Measurements from ENCODE around the gene F7. TPM values are rescaled to one million over a fixed set of nuclear protein-coding genes. Genes with fewer than 3 reads are reported as not detected.

F7 gene
- total RNA-seq, 4 donors from 2014 or later, result 0.20 to 1.2 TPM; not detected in 2

- Histone ChIP-seq H3K9me3 (no peaks in the 10 kb centered on the region), H3K36me3 (no peaks in the 10 kb centered on the region), H3K27ac (no peak overlapping the region), H3K4me1 (no peaks in the 10 kb centered on the region), H3K4me3 (peak overlapping the region in 2 of 4 donors; percentile 1 to 5), H3K27me3 (no peaks in the 10 kb centered on the region)
- peak; percentile 68 to 85 for ATAC-seq
- DNase-seq, result no peak
- intact Hi-C loops (cut with DNase I; ENCODE audit: low total_unique reads) (no loop called here), in situ Hi-C loops (cut with MboI; ENCODE audit: low sequenced_read_pairs in 4 of 4) (no loop called here)
- no peak for TF ChIP-seq POLR2A (IDR thresholded peaks at IDR 0.05)
- TF ChIP-seq CTCF (IDR thresholded peaks at IDR 0.05 in 4 of 5, conservative IDR thresholded peaks at IDR 0.05 in 1 of 5), result no peak
Observed at GRCh38 chr13:113064534-113065405, 40.8 kb upstream of the F7 start.

- H3K36me3 ChIP-seq, result no peaks in the 10 kb centered on the region
- H3K27me3 ChIP-seq, result no peaks in the 10 kb centered on the region
- no peak for TF ChIP-seq POLR2A (IDR thresholded peaks at IDR 0.05)
- TF ChIP-seq CTCF (IDR thresholded peaks at IDR 0.05 in 4 of 5, conservative IDR thresholded peaks at IDR 0.05 in 1 of 5), result no peak
- H3K9me3 ChIP-seq, result no peaks in the 10 kb centered on the region
- H3K4me1 ChIP-seq, result no peaks in the 10 kb centered on the region
- H3K27ac ChIP-seq, result no peak overlapping the region
- no peak overlapping the region for H3K4me3 ChIP-seq
- in situ Hi-C loops (cut with MboI; ENCODE audit: low sequenced_read_pairs in 4 of 4) (no loop called here), intact Hi-C loops (cut with DNase I; ENCODE audit: low total_unique reads) (no loop called here)
- DNase-seq (no peak), ATAC-seq (no peak)
Observed at GRCh38 chr13:113065406-113066141, 40.0 kb upstream of the F7 start.

- in situ Hi-C loops (cut with MboI; ENCODE audit: low sequenced_read_pairs in 4 of 4), result no loop called here
- Histone ChIP-seq H3K4me1 (no peaks in the 10 kb centered on the region), H3K9me3 (no peaks in the 10 kb centered on the region), H3K4me3 (no peak overlapping the region), H3K27me3 (no peaks in the 10 kb centered on the region), H3K27ac (no peak overlapping the region), H3K36me3 (no peaks in the 10 kb centered on the region)
- ATAC-seq, result no peak
- TF ChIP-seq POLR2A (IDR thresholded peaks at IDR 0.05), result no peak
- TF ChIP-seq CTCF (IDR thresholded peaks at IDR 0.05 in 4 of 5, conservative IDR thresholded peaks at IDR 0.05 in 1 of 5), result no peak
- intact Hi-C loops (cut with DNase I; ENCODE audit: low total_unique reads), result no loop called here
- DNase-seq, result no peak
Observed at GRCh38 chr13:113066142-113066455, 39.5 kb upstream of the F7 start.

- no peak for TF ChIP-seq POLR2A (IDR thresholded peaks at IDR 0.05)
- no peak for TF ChIP-seq CTCF (IDR thresholded peaks at IDR 0.05 in 4 of 5, conservative IDR thresholded peaks at IDR 0.05 in 1 of 5)
- Histone ChIP-seq H3K36me3 (no peaks in the 10 kb centered on the region), H3K4me3 (no peak overlapping the region), H3K9me3 (no peaks in the 10 kb centered on the region), H3K4me1 (no peaks in the 10 kb centered on the region), H3K27me3 (no peaks in the 10 kb centered on the region), H3K27ac (no peak overlapping the region)
- in situ Hi-C loops (cut with MboI; ENCODE audit: low sequenced_read_pairs in 4 of 4), result no loop called here
- DNase-seq (no peak), ATAC-seq (no peak)
- intact Hi-C loops (cut with DNase I; ENCODE audit: low total_unique reads), result no loop called here
Observed at GRCh38 chr13:113066746-113067145, 38.8 kb upstream of the F7 start.
